22Rv1 (cell line): Measurements from ENCODE around the gene ABHD5.

Experiments used
- ZFX ChIP-seq: fragments of 450-650 bp; IDR thresholded peaks from 2 replicates; pipeline ENCODE4 v1.6.1; 2017; ENCODE audit warnings: antibody characterized with exemption, borderline replicate concordance
- TF ChIP-seq, protein P1 (sequence below): fragments of 450-650 bp; IDR thresholded peaks from 2 replicates; pipeline ENCODE4 v1.5.1; 2017; ENCODE audit warnings: mild to moderate bottlenecking

DNA sequence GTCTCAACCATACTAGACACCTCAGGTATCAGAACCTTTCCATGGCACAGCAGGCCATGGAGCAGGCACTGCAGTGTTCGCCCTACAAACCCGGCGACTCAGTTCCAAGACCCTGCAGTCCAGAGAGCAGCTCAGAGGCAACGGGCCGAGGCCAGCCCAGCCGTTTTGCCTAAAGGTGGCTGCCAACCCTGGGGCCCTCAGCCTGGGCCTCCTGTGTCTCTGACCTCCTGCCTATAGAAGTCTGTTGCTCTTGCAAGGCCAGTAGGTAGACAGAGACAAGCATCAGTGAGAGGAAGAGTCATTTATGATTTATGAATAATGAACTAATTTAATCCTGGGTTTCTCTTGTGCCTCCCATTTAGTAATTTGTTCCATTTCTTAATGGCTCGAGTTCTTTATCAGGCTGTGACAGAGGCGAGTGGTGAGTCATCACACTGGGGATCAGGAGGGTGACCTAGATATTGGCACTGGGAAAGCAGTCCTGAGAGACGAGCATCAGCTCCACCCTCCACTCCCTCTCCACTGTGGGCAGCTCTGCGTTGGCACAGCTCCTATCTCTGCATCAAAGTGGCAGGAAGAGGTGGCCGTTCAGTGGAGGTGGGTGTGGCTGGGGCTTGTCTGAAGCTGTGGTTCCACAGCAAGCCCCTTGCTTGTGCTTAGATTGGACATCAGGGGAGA, 79.8 kb downstream of the ABHD5 start:
- TF ChIP-seq, protein P1, sequence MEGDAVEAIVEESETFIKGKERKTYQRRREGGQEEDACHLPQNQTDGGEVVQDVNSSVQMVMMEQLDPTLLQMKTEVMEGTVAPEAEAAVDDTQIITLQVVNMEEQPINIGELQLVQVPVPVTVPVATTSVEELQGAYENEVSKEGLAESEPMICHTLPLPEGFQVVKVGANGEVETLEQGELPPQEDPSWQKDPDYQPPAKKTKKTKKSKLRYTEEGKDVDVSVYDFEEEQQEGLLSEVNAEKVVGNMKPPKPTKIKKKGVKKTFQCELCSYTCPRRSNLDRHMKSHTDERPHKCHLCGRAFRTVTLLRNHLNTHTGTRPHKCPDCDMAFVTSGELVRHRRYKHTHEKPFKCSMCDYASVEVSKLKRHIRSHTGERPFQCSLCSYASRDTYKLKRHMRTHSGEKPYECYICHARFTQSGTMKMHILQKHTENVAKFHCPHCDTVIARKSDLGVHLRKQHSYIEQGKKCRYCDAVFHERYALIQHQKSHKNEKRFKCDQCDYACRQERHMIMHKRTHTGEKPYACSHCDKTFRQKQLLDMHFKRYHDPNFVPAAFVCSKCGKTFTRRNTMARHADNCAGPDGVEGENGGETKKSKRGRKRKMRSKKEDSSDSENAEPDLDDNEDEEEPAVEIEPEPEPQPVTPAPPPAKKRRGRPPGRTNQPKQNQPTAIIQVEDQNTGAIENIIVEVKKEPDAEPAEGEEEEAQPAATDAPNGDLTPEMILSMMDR = no peak
- no peak for TF ChIP-seq ZFX
